B cell (primary cell): ENCODE measurements around the gene NOP9. TPM values are rescaled to one million over a fixed set of nuclear protein-coding genes. Genes with fewer than 3 reads are reported as not detected.

Experiments
- ATAC-seq: fragments of 200-7000 bp; cut with Tn5 transposase; one replicate; pipeline ENCODE4 v1.10.0; 2021; ENCODE audit warnings: low read depth, mild to moderate bottlenecking, moderate number of reproducible peaks, moderate library complexity
- CTCF ChIA-PET: fragments of 350-600 bp; sonication (Branson Sonifier 250); formaldehyde crosslinking; loops from one replicate; lab custom pipeline; 2021; ENCODE audit warnings: antibody characterized with exemption, inconsistent platforms; lab: Charles Lee
- POLR2A ChIA-PET: fragments of 350-600 bp; sonication (Branson Sonifier 250); formaldehyde crosslinking; loops from one replicate; lab custom pipeline; 2021; ENCODE audit warnings: antibody characterized with exemption; lab: Charles Lee
- DNase-seq: peaks from one replicate; pipeline ENCODE4 v3.0.0; 2013
- H2AFZ ChIP-seq: 2 replicates; pipeline ENCODE4 v1.6.1; 2012; ENCODE audit warnings: mild to moderate bottlenecking, low read depth, low read length; ENCODE audit not compliant: insufficient read depth, poor library complexity, severe bottlenecking
- H3K27ac ChIP-seq, 2 donors: 1 replicate in 1 of 2; 2 replicates in 1 of 2; pipeline ENCODE4 v1.5.1; 2012 to 2013; ENCODE audit warnings: low read length in 2 of 2, mild to moderate bottlenecking in 2 of 2, moderate library complexity in 1 of 2
- H3K27me3 ChIP-seq, 4 experiments: fragments of 200-600 bp in 1 of 4; sonication (generic) in 1 of 4; replicated peaks in 1 of 4; 1 replicate in 2 of 4; 2 replicates in 2 of 4; pipeline versions ENCODE4 v1.6.1 to v1.7.0; 2013 to 2016; ENCODE audit warnings: low read length in 3 of 4, mild to moderate bottlenecking in 2 of 4, mixed read lengths in 1 of 4, moderate library complexity in 1 of 4; ENCODE audit not compliant: insufficient read depth in 4 of 4, control insufficient read depth in 3 of 4; ENCODE audit errors: control extremely low read depth in 1 of 4
- H3K36me3 ChIP-seq, 2 experiments: replicated peaks in 1 of 2; 1 replicate in 1 of 2; 2 replicates in 1 of 2; pipeline versions ENCODE4 v1.6.1 to v1.7.1; 2013; ENCODE audit warnings: low read length in 1 of 2; ENCODE audit not compliant: insufficient read depth in 2 of 2, control insufficient read depth in 1 of 2; ENCODE audit errors: control extremely low read depth in 1 of 2, extremely low read depth in 1 of 2
- H3K4me1 ChIP-seq, 2 donors: fragments of 200-600 bp in 1 of 2; sonication (generic) in 1 of 2; 1 replicate in 1 of 2; 2 replicates in 1 of 2; pipeline versions ENCODE4 v1.5.1 to v1.6.1; 2013 to 2017; ENCODE audit warnings: low read length in 2 of 2; ENCODE audit not compliant: control insufficient read depth in 2 of 2, insufficient read depth in 2 of 2
- H3K4me2 ChIP-seq: replicated peaks from 2 replicates; pipeline ENCODE3; 2012; ENCODE audit warnings: mild to moderate bottlenecking, low read depth, low read length; ENCODE audit not compliant: poor library complexity, severe bottlenecking
- H3K4me3 ChIP-seq, 5 experiments: fragments of 200-600 bp in 1 of 5; sonication (generic) in 1 of 5; 1 replicate in 3 of 5; 2 replicates in 2 of 5; pipeline versions ENCODE4 v1.5.1 to v1.7.0; 2011 to 2016; ENCODE audit warnings: low read length in 4 of 5, mild to moderate bottlenecking in 4 of 5, low read depth in 2 of 5, control low read depth in 1 of 5, moderate library complexity in 1 of 5; ENCODE audit not compliant: insufficient read depth in 1 of 5; ENCODE audit errors: control extremely low read depth in 1 of 5, extremely low read depth in 1 of 5
- H3K79me2 ChIP-seq: fragments of 200-600 bp; sonication (generic); one replicate; pipeline ENCODE4 v1.6.0; 2016; ENCODE audit warnings: low read length; ENCODE audit not compliant: control insufficient read depth, insufficient read depth
- H3K9ac ChIP-seq: fragments of 200-600 bp; sonication (generic); 2 replicates; pipeline ENCODE4 v1.6.1; 2017; ENCODE audit warnings: mild to moderate bottlenecking, low read length, moderate library complexity
- H3K9me3 ChIP-seq, 3 donors: one replicate each; pipeline versions ENCODE4 v1.6.1 to v1.7.1; 2013; ENCODE audit warnings: low read length in 2 of 3; ENCODE audit not compliant: control insufficient read depth in 2 of 3, insufficient read depth in 1 of 3; ENCODE audit errors: control extremely low read depth in 1 of 3
- H4K20me1 ChIP-seq: 2 replicates; pipeline ENCODE4 v1.6.0; 2012; ENCODE audit warnings: mild to moderate bottlenecking, low read length; ENCODE audit not compliant: insufficient read depth, control insufficient read depth, poor library complexity, severe bottlenecking
- H3K27ac Mint-ChIP-seq: one replicate; pipeline ENCODE4 v1.8.0; 2021; ENCODE audit warnings: mixed read lengths
- H3K27me3 Mint-ChIP-seq: one replicate; pipeline ENCODE4 v1.8.0; 2021; ENCODE audit warnings: mixed read lengths
- H3K4me1 Mint-ChIP-seq: one replicate; pipeline ENCODE4 v1.8.0; 2021; ENCODE audit warnings: mixed read lengths
- H3K4me3 Mint-ChIP-seq: one replicate; pipeline ENCODE4 v1.8.0; 2021; ENCODE audit warnings: mixed read lengths
- H3K9me3 Mint-ChIP-seq: one replicate; pipeline ENCODE4 v1.8.0; 2022; ENCODE audit warnings: mixed read lengths; ENCODE audit not compliant: insufficient read depth
- CTCF ChIP-seq: fragments of 200-600 bp; IDR thresholded peaks from one replicate; pipeline ENCODE4 v1.8.0; 2022; ENCODE audit warnings: antibody characterized with exemption, mild to moderate bottlenecking
- EZH2 ChIP-seq: IDR thresholded peaks from 2 replicates; pipeline ENCODE4 v1.6.1; 2012; ENCODE audit warnings: borderline replicate concordance, low read depth, mild to moderate bottlenecking, moderate library complexity, low read length; ENCODE audit not compliant: insufficient read depth, poor library complexity, severe bottlenecking
- WGBS: methylation state at CpG from one replicate; pipeline ENCODE4 v1.1.5; 2013; ENCODE audit warnings: missing lambda C conversion rate; ENCODE audit not compliant: insufficient coverage; 5-methylcytosine and 5-hydroxymethylcytosine counted together
- intact Hi-C: fragments of 100-400 bp; cut with micrococcal nuclease; formaldehyde crosslinking; loops from one replicate; pipeline ENCODE4 v1.10.0; 2022
- polyA plus RNA-seq: library from polyadenylated mRNA; depleted of rRNA; stranded (reverse); fragments of >200 nt; gene quantifications from 2 replicates; pipeline ENCODE4 v1.2.3, GENCODE V29; 2012
- total RNA-seq, 2 donors: library from RNA; stranded (reverse); fragments of 120-200 nt in 1 of 2; gene quantifications; 1 replicate in 1 of 2; 2 replicates in 1 of 2; pipeline versions ENCODE4 v1.2.3 to v1.2.4, GENCODE V29; 2013 to 2022

Gene NOP9
- total and polyA plus RNA-seq, 2 donors (not counting 1 experiment from before 2014, with no cell fraction given) = 9.7 to 22.6 TPM

- H4K20me1 ChIP-seq = peaks cover 12% of the 10 kb centered on the region
- H3K27me3 ChIP-seq = peaks cover 0 to 33% (median 19%) of the 10 kb centered on the region in 4 experiments
- H3K9me3 Mint-ChIP-seq = no peaks in the 10 kb centered on the region
- H3K4me1 ChIP-seq = peaks cover 42 to 47% of the 10 kb centered on the region in 2 donors
- POLR2A ChIA-PET = interaction anchor here (0.8 to 1.4 kb wide), 3 partner anchors 34 to 89 kb away, joined by 3 to 6 read pairs (median 4); partner anchors contain the start of gene TINF2
- no peak overlapping the region for H3K27ac ChIP-seq
- TF ChIP-seq EZH2 (no peak), CTCF (no peak)
- peak; percentile 17 for DNase-seq
- ATAC-seq = no peak
- H3K36me3 ChIP-seq = peaks cover 0 to 2% of the 10 kb centered on the region in 2 experiments
- H3K27ac Mint-ChIP-seq = peak overlapping the region; percentile 21
- peaks cover 44% of the 10 kb centered on the region for H3K4me1 Mint-ChIP-seq
- CTCF ChIA-PET = interaction anchor here (1.3 to 16.1 kb wide), 8 partner anchors 15 to 136 kb away, joined by 4 to 650 read pairs (median 51); partner anchors contain the start of genes CBLN3, CIDEB, DHRS1 and KHNYN
- H3K79me2 ChIP-seq = peaks cover 4% of the 10 kb centered on the region
- peaks cover 17% of the 10 kb centered on the region for H3K27me3 Mint-ChIP-seq
- no peak overlapping the region for H3K9ac ChIP-seq
- 95% methylated on average over 4 of the region's 10 CpGs for WGBS
- no peak overlapping the region for H2AFZ ChIP-seq
- H3K4me3 ChIP-seq = no peak overlapping the region
- no peak overlapping the region for H3K4me3 Mint-ChIP-seq
- no peak overlapping the region for H3K4me2 ChIP-seq
- intact Hi-C loops = loop anchor here (10.0 kb wide), 1 partner anchor 344 kb away; no protein-coding TSS in a partner anchor
- H3K9me3 ChIP-seq = peaks cover 0 to 9% (median 0%) of the 10 kb centered on the region in 3 donors
These were observed 31.5 kb downstream of the NOP9 start for GRCh38 chr14:24330973-24331674.
